Psoas muscle (tissue), 8 donors: ENCODE data around the gene MUC4. TPM values are rescaled to one million over a fixed set of nuclear protein-coding genes. Genes with fewer than 3 reads are reported as not detected.

ENCODE experiments used
- ATAC-seq, 4 donors: fragments of 200-7000 bp; cut with Tn5 transposase; one replicate each; pipeline ENCODE4 v1.9.1; 2020; ENCODE audit warnings: moderate library complexity in 3 of 4, mild to moderate bottlenecking in 2 of 4
- DNase-seq, 2 donors: peaks; one replicate each; pipeline ENCODE4 v3.0.0-alpha.2; 2020
- H3K27ac ChIP-seq: fragments of 200-600 bp; one replicate; pipeline ENCODE4 v1.8.0; 2022
- H3K27me3 ChIP-seq, 3 donors: fragments of 200-600 bp in 1 of 3; one replicate each; pipeline versions ENCODE4 v1.6.1 to v1.8.0; 2013 to 2022; ENCODE audit warnings: low read length in 2 of 3, mild to moderate bottlenecking in 2 of 3, moderate library complexity in 1 of 3; ENCODE audit not compliant: insufficient read depth in 3 of 3
- H3K36me3 ChIP-seq, 2 donors: fragments of 200-600 bp in 1 of 2; one replicate each; pipeline versions ENCODE4 v1.6.1 to v1.8.0; 2013 to 2022; ENCODE audit warnings: low read depth in 1 of 2, mild to moderate bottlenecking in 1 of 2, moderate library complexity in 1 of 2; ENCODE audit not compliant: insufficient read depth in 1 of 2
- H3K4me1 ChIP-seq: fragments of 200-600 bp; one replicate; pipeline ENCODE4 v1.8.0; 2022
- H3K4me3 ChIP-seq: fragments of 200-600 bp; one replicate; pipeline ENCODE4 v1.8.0; 2022; ENCODE audit warnings: mild to moderate bottlenecking
- H3K9me3 ChIP-seq: fragments of 200-600 bp; one replicate; pipeline ENCODE4 v1.8.0; 2022
- CTCF ChIP-seq: fragments of 200-600 bp; IDR thresholded peaks from one replicate; pipeline ENCODE4 v1.8.0; 2022; ENCODE audit warnings: antibody characterized with exemption
- WGBS, 3 donors: extraction: QIAGEN DNeasy Blood & Tissue Kit; methylation state at CpG; one replicate each; pipeline versions ENCODE4 v1.1.6 to v1.1.7; 2013; 5-methylcytosine and 5-hydroxymethylcytosine counted together
- intact Hi-C, 2 donors: fragments of 100-400 bp; cut with DNase I; formaldehyde crosslinking; loops; one replicate each; pipeline versions ENCODE4 v1.11.0 to v1.14.2; 2022
- polyA plus RNA-seq, 3 donors: library from polyadenylated mRNA; stranded (reverse); fragments of 200-250 nt; gene quantifications; one replicate each; pipeline ENCODE4 v1.2.3, GENCODE V29; 2013
- total RNA-seq, 4 donors: library from RNA; stranded (reverse); fragmentation: NEBNext Ultra II Directional in 2 of 4; extraction: Animal tissue kit (Norgen Biotek cat#: 25700) in 2 of 4; gene quantifications; one replicate each; pipeline versions ENCODE4 v1.2.1 to v1.2.4, GENCODE V29; 2021 to 2023
- donor health status: healthy with polysubstance abuse.
- donor health status: DM: no; HTN: no; CAD: no; lungs with moderate emphysema.
- donor health status: Bipolar disorder and iron deficiency.
- donor health status: healthy.
- donor health status: DM: yes; HTN: yes; CAD: no.
- donor health status: DM: no; HTN: no; CAD: no.
- donor health status: DM: no; HTN: no; CAD: no.
- donor health status: DM: yes; HTN: yes; CAD: no.

Gene MUC4
- total and polyA plus RNA-seq, 7 donors, result 0.01 to 0.08 (median 0.02) TPM; not detected in 4

- no peak for TF ChIP-seq CTCF
- intact Hi-C loops, result no loop called here
- no peaks in the 10 kb centered on the region for H3K36me3 ChIP-seq
- H3K4me1 ChIP-seq, result peaks cover 3% of the 10 kb centered on the region
- no peak for ATAC-seq
- no peak overlapping the region for H3K4me3 ChIP-seq
- H3K9me3 ChIP-seq, result no peaks in the 10 kb centered on the region
- no peak for DNase-seq
- WGBS, 3 donors, result 94 to 96% (median 95%) methylated on average over 6 of the region's 6 CpGs
- no peak overlapping the region for H3K27ac ChIP-seq
- H3K27me3 ChIP-seq, result no peaks in the 10 kb centered on the region
Observed at GRCh38 chr3:195845483-195845882, 33.8 kb upstream of the MUC4 start.

- no peaks in the 10 kb centered on the region for H3K27me3 ChIP-seq
- H3K4me1 ChIP-seq, result peaks cover 3% of the 10 kb centered on the region
- no peaks in the 10 kb centered on the region for H3K36me3 ChIP-seq
- H3K27ac ChIP-seq, result no peak overlapping the region
- H3K4me3 ChIP-seq, result no peak overlapping the region
- ATAC-seq, result no peak
- DNase-seq, result peak in 1 of 2 donors; percentile 12
- 92 to 94% (median 94%) methylated on average over 7 of the region's 7 CpGs for WGBS, 3 donors
- no peaks in the 10 kb centered on the region for H3K9me3 ChIP-seq
- no peak for TF ChIP-seq CTCF
- intact Hi-C loops, result no loop called here
Observed at GRCh38 chr3:195844671-195845218, 33.0 kb upstream of the MUC4 start.

GRCh38 chr3:195839260-195840010 lies 27.7 kb upstream of the MUC4 start:
- ATAC-seq (peak in 3 of 4 donors; percentile 46 to 62 (median 61)), DNase-seq (no peak)
- Histone ChIP-seq H3K27me3 (peaks cover 0 to 3% (median 0%) of the 10 kb centered on the region in 3 donors), H3K4me3 (no peak overlapping the region), H3K4me1 (no peaks in the 10 kb centered on the region), H3K27ac (no peak overlapping the region), H3K9me3 (no peaks in the 10 kb centered on the region), H3K36me3 (no peaks in the 10 kb centered on the region)
- 33 to 60% (median 39%) methylated on average over 19 of the region's 19 CpGs for WGBS, 3 donors
- TF ChIP-seq CTCF, result no peak
- intact Hi-C loops, result no loop called here

GRCh38 chr3:195838714-195839113 lies 27.0 kb upstream of the MUC4 start:
- Histone ChIP-seq H3K4me1 (no peaks in the 10 kb centered on the region), H3K27ac (no peak overlapping the region), H3K9me3 (no peaks in the 10 kb centered on the region), H3K27me3 (peaks cover 0 to 3% (median 0%) of the 10 kb centered on the region in 3 donors), H3K4me3 (no peak overlapping the region), H3K36me3 (no peaks in the 10 kb centered on the region)
- no peak for ATAC-seq
- WGBS, 3 donors, result 64 to 76% (median 64%) methylated on average over 5 of the region's 5 CpGs
- intact Hi-C loops, result no loop called here
- no peak for TF ChIP-seq CTCF
- DNase-seq, result no peak
